NCI-H748 (cell line): Measurements from ENCODE around the gene GLA.

Source experiments
- DNase-seq: peaks from one replicate; lab custom pipeline; 2025; ENCODE audit not compliant: unreplicated experiment; lab: John Stamatoyannopoulos, UW

GLA gene

GRCh38 chrX:101359966-101360365 is 47.8 kb downstream of the GLA start:
- DNase-seq: no peak

- DNase-seq: no peak
Measured at GRCh38 chrX:101357166-101357795, 50.4 kb downstream of the GLA start.

- no peak for DNase-seq
Measured at GRCh38 chrX:101349193-101349562, 58.5 kb downstream of the GLA start.

GRCh38 chrX:101348452-101349192 is 59.1 kb downstream of the GLA start, which contains the start of gene TIMM8A:
TIMM8A (minus strand) TSS chrX:101348742; CDS start chrX:101348664, 78 bp downstream.
- peak; percentile 79 for DNase-seq

GRCh38 chrX:101347859-101348451 is 59.8 kb downstream of the GLA start:
- DNase-seq: no peak
